NCI-H524 (cell line): Measurements from ENCODE around the gene MTREX.
A peak's percentile ranks its signal among the peaks of the same experiment; 100 is the strongest.
"Not testable (repeated sequence)": the region's sequence is repeated elsewhere in the genome, so short reads cannot be mapped to it uniquely, and the experiment has no call there.

ENCODE experiments used
- DNase-seq, 2 experiments: peaks; one replicate each; lab custom pipeline; 2025; lab: John Stamatoyannopoulos, UW

The MTREX gene

GRCh38 chr5:55307383-55308253 lies at the start of gene MTREX, which contains the start of gene DHX29:
Gene MTREX (plus strand): TSS chr5:55307989. CDS start chr5:55308014, 25 bp downstream.
Gene DHX29 (minus strand): TSS chr5:55307694. CDS start chr5:55307573, 121 bp downstream.
- DNase-seq = peak; percentile 89 to 90

- DNase-seq = no peak
Measured at GRCh38 chr5:55258339-55258738, 49.5 kb upstream of the MTREX start.

GRCh38 chr5:55276771-55277170 lies 31.0 kb upstream of the MTREX start:
- DNase-seq = no peak

- no peak for DNase-seq
Measured at GRCh38 chr5:55278778-55279177, 29.0 kb upstream of the MTREX start.

- DNase-seq = no peak
Measured at GRCh38 chr5:55286411-55286933, 21.3 kb upstream of the MTREX start.

- no peak for DNase-seq
Measured at GRCh38 chr5:55289808-55290207, 18.0 kb upstream of the MTREX start.

GRCh38 chr5:55290991-55291390 lies 16.8 kb upstream of the MTREX start:
- DNase-seq = no peak

GRCh38 chr5:55294935-55295334 lies 12.9 kb upstream of the MTREX start:
- no peak for DNase-seq

GRCh38 chr5:55300890-55301289 lies 6.9 kb upstream of the MTREX start:
- no peak for DNase-seq

GRCh38 chr5:55303238-55303690 lies 4.5 kb upstream of the MTREX start:
- DNase-seq = no peak

GRCh38 chr5:55304584-55304983 lies 3.2 kb upstream of the MTREX start:
- DNase-seq = no peak

GRCh38 chr5:55305345-55305744 lies 2.4 kb upstream of the MTREX start:
- DNase-seq = no peak

- DNase-seq = no peak
Measured at GRCh38 chr5:55306641-55307382, 977 bp upstream of the MTREX start.

- DNase-seq = peak; percentile 4 to 30
Measured at GRCh38 chr5:55308254-55308836, 556 bp downstream of the MTREX start.

- no peak for DNase-seq
Measured at GRCh38 chr5:55313870-55314617, 6.3 kb downstream of the MTREX start.

- DNase-seq = no peak
Measured at GRCh38 chr5:55316289-55316688, 8.5 kb downstream of the MTREX start.

GRCh38 chr5:55316837-55317236 lies 9.0 kb downstream of the MTREX start:
- no peak for DNase-seq

- DNase-seq = not testable (repeated sequence)
Measured at GRCh38 chr5:55318237-55318636, 10.4 kb downstream of the MTREX start.

- no peak for DNase-seq
Measured at GRCh38 chr5:55319491-55319890, 11.7 kb downstream of the MTREX start.

- no peak for DNase-seq
Measured at GRCh38 chr5:55320571-55320970, 12.8 kb downstream of the MTREX start.

- DNase-seq = no peak
Measured at GRCh38 chr5:55324006-55324405, 16.2 kb downstream of the MTREX start.
